NCI-H2107 treated with DMSO at 0.1 percent for 48 hours (cell line): ENCODE data around the gene PHACTR1.
"Not testable (repeated sequence)": the region's sequence is repeated elsewhere in the genome, so short reads cannot be mapped to it uniquely, and the experiment has no call there.

Experiments
- DNase-seq: peaks from one replicate; lab custom pipeline; 2025; ENCODE audit not compliant: unreplicated experiment; lab: John Stamatoyannopoulos, UW

Gene PHACTR1

GRCh38 chr6:12944528-12944927 lies 228.0 kb downstream of the PHACTR1 start:
- DNase-seq, result not testable (repeated sequence)

DNA sequence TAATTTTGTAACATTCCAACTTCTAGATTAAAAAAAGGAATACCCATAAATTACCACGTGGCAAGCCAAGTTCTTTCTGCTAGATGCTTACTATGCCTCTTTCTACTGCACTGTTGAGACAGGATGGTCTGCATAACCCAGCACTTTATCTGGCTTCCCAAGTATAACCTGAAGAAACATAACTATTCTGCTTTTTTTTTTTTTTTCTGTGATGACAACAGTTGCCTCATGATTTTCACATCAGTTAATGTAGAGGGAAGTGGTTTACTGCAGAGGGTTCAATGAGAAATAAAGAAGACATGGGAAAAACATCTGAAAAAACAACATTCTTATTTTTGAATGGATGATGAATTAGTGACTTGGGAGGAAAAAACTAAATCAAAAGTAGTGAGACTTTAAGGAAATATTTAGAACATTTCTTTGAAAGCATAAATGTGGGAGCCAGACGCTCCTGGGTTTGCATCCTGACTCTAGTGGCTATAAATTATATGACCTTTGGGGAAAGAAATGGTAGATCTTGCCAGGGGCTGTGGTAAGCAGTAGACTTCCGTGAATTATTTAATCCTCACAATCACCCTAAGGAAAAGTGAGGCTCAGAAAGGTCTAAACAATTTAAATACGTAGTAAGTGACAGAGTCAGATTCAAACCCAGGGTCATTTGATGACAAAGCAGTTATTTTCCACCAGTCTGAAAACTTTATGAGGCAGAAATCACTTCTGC lies 230.7 kb downstream of the PHACTR1 start:
- no peak for DNase-seq

DNA sequence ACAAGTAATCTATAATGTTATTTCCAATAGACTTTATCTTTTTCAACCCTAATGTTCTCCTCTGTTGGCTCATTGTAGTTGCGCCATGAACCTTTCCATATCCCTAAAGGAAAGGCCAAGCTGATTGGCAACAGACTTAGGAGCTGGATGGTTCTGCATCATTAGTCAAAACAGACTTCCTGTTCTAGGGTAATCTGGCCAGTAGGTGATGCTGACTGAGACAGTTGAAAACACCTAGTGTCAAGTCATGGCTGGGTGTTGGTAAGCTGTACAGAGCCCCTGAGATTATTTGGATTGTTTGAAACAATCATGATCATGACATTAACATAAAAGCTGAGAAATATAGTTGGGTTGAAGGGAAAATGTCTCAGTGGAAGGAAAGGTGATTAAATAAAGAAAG lies 231.4 kb downstream of the PHACTR1 start:
- DNase-seq, result no peak

GRCh38 chr6:12950976-12951375 lies 234.4 kb downstream of the PHACTR1 start:
- no peak for DNase-seq

- DNase-seq, result no peak
Observed at GRCh38 chr6:12951415-12951814, 234.8 kb downstream of the PHACTR1 start.

DNA sequence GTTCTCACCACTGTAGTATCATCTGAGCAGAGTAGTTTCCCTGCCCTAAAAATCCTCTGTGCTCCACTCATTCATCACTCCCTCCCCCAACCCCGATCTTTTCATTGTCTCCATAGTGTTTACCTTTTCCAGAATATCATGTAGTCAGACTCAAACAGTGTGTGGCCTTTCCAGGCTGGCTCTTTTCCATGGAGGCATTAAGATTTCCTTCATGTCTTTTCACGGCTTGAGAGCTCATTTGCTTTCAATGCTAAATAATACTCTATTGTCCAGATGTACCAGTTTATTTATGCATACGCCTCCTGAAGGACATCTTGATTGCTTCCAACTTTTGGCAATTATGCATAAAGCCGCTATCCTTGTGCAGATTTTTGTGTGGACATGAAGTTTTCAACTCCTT lies 235.8 kb downstream of the PHACTR1 start:
- peak; percentile 61 for DNase-seq

DNA sequence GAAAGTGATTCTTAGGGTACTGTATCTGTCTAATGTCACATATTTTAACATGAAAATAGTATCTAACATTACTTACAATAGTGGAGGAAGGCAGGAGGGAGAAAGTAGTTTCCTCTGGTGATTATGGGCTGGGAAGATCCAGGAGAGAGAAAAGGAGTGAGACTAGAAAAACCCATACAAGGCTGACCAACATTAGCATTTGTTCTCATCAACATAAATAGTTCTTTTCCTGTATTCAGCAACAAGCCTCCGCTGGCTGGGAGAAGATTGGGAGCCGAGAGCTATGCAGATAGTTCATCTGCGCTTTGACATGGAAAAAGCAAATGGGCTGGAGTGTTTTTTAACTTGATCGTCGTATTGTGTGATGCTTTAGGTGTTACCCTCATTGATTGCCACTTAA lies 239.4 kb downstream of the PHACTR1 start:
- DNase-seq, result no peak

DNA sequence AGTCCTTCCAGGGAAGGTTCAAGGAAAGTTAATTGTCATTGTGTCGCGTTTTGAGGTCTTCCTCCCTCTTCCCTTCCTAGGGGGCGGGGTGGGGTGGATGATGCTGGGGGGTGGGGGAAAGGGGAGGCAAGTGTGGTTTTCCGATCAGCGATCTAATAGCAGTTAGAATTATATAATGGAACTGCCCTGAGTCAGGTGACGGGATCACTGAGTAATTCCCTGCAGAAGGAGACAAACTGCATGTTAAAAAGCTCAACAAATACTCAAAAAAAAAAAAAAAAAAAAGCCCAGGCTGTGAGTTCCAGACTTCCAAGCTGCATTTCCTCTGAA lies 240.4 kb downstream of the PHACTR1 start:
- DNase-seq, result no peak

GRCh38 chr6:12957321-12958051 lies 240.9 kb downstream of the PHACTR1 start:
- no peak for DNase-seq

DNA sequence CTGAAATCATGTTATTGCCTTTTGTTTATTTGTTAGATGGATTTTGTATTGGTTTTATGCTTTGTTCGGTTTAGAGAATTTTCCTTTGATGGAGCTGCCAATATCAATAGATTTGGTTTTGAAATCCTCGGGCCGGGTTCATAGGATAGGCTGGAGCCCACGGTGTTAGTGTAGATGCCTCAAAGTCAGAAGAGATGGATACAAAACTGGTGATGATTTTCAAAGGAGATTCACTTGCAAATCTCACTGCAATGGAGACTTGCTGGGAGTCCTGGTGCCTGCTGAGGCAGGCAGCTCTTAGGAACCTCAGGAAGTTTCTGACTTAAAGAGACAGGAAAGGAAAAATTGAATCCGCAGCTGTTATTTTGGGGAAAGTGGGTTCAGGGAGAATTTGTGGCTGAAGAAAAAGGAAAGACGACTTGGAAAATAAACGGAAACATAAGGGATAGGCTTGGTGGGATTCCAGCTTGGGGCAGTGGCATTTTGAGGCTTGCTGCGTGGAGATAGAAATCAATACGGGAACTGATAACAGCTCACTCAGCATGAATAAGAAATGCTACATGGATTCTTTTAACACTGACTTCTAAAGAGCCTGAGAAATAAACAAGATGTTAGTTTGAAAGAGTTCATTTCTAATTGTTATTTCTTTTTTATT lies 241.6 kb downstream of the PHACTR1 start:
- DNase-seq, result no peak

DNA sequence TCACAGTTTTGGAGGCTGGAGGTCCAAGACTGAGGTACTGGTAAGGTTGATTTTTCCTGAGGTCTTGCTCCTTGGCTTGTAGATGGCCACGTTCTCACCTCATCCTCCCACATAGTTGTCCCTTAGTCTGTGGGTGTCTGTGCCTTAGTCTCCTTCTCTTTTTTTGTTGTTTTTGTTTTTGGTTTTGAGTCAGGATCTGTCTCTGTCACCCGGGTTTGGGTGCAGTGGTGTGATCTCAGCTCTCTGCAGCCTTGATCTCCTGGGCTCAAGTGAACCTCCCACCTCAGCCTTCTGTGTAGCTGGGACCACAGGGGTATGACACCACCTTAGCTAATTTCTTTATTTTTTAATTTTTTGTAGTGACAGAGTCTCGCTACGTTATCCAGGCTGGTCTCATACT lies 245.2 kb downstream of the PHACTR1 start:
- DNase-seq, result no peak

DNA sequence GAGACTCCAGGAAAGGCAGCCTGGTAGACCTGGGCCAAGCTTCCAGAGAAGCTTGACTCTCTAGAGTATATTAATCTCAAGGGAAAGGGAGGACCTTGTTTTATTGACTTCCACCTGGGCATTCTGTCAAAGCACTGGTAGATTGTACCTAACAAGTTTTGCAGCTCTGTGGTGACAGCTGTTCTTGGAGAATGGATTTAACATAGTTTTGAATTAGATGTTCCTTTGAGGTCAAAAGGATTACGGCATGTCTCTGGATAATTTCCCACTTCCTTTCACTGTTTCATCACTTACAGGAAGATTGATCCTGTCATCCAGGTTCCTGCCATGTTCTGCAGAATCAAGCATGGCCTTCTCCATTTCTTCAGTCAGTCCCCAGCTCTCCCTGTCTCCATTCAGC lies 246.0 kb downstream of the PHACTR1 start:
- DNase-seq, result no peak

GRCh38 chr6:12962987-12963386 lies 246.4 kb downstream of the PHACTR1 start:
- no peak for DNase-seq

GRCh38 chr6:12963567-12963966 lies 247.0 kb downstream of the PHACTR1 start:
- peak; percentile 7 for DNase-seq

- DNase-seq, result no peak
Observed at GRCh38 chr6:12967686-12968085, 251.1 kb downstream of the PHACTR1 start.

DNA sequence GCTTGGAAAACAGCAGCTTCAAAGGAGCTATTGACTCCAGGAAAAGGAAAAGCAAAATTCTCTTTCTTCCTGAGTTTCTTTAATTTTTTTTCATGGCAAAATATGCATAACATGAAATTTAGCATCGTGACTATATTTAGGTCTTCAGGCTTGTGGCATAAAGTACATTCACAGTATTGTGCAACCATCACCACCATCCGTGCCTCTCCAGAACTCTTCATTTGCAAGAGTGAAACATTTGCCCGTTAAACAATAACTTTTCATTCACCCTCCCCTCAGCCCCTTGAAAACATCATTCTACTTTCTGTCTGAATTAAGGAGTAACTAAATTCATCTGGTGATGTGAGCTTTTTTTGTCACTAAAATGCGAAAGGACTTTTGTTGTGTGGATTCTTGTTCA lies 251.7 kb downstream of the PHACTR1 start:
- no peak for DNase-seq

GRCh38 chr6:12968839-12969558 lies 252.4 kb downstream of the PHACTR1 start:
- DNase-seq, result no peak

DNA sequence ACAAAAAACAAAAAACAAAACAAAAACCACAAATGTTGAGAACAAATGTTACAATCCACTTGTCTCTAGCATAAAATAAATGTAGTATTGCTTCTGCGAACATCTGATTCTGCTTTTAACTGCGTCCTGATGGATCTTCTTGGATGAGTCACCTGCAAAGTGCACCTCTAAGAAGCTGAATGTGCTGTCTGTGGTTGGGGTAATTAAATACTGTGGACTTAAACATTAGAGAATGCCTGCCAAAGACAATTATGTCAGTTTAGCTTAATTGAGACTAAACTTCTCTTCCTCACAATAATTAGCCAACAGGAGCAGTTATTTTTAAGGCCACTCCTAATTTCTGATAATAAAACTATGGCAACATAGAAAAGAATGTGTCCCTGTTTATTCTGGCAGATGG lies 253.4 kb downstream of the PHACTR1 start:
- no peak for DNase-seq

- DNase-seq, result no peak
Observed at GRCh38 chr6:12973386-12973785, 256.8 kb downstream of the PHACTR1 start.

GRCh38 chr6:12974551-12974950 lies 258.0 kb downstream of the PHACTR1 start:
- DNase-seq, result no peak

DNA sequence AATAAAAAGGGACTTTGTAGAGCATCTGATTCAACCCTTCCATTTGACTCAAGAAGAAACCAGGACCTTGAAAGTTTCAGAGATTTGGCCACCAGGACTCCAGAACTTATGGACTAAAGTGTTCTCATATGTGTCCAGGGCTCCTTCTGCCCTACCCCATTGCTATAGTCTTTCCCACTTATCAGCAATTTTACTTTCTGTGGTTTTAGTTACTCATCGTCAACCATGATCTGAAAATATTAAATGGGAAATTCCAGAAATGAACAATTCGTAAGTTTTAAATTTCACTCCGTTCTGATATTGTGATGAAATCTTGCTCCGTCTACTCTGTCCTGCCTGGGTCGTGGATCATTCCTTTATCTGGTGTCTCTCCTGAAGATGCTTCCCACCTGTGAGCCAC lies 259.8 kb downstream of the PHACTR1 start:
- no peak for DNase-seq

- DNase-seq, result no peak
Observed at GRCh38 chr6:12977206-12977605, 260.6 kb downstream of the PHACTR1 start.
